Stimulated activated CD8-positive, alpha-beta memory T cell treated with anti-CD3 and anti-CD28 coated beads, Interleukin-15, amount 100 ng/mL, for 48 hours (primary cell): ENCODE data around the gene ZNF385A.
A peak's percentile ranks its signal among the peaks of the same experiment; 100 is the strongest.

Source experiments
- DNase-seq, 2 donors: peaks; one replicate each; pipeline ENCODE4 v3.0.0-alpha.2; 2020; ENCODE audit warnings: low read depth in 2 of 2

The ZNF385A gene

DNA sequence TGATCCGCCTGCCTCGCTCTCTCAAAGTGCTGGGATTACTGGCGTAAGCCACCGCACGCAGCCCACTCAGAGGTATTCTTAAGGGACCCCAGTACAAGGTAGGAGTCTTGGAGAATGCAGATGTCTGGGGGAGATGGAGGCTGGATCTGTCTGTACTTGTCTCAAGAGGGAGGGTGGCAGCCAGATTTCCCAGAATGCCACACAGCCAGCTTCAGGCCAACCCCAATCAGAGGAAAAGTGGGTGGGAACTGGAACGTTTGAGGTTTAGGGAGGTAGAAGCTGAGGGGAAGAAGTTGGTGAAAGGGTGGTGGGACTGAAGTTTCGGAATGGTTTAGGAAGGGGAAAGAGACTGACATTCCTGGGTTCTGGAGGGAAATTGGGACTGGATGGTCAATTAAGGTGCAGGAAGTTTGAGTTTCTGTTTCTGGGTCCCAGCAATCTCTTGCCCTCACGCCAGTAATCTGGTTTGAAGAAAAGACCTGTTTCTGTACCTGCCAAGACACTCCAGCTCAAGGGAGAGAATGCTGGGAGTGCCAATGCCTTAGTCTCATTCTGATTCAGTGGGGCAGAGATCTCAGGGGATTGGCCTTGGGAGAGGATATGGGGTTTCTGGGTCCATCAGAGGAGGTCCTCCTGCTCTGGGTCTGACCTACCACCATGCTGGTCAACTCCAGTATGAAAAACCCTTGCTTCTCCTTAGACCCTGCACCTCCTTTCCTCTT is 8.1 kb upstream of the ZNF385A start:
- no peak for DNase-seq

DNA sequence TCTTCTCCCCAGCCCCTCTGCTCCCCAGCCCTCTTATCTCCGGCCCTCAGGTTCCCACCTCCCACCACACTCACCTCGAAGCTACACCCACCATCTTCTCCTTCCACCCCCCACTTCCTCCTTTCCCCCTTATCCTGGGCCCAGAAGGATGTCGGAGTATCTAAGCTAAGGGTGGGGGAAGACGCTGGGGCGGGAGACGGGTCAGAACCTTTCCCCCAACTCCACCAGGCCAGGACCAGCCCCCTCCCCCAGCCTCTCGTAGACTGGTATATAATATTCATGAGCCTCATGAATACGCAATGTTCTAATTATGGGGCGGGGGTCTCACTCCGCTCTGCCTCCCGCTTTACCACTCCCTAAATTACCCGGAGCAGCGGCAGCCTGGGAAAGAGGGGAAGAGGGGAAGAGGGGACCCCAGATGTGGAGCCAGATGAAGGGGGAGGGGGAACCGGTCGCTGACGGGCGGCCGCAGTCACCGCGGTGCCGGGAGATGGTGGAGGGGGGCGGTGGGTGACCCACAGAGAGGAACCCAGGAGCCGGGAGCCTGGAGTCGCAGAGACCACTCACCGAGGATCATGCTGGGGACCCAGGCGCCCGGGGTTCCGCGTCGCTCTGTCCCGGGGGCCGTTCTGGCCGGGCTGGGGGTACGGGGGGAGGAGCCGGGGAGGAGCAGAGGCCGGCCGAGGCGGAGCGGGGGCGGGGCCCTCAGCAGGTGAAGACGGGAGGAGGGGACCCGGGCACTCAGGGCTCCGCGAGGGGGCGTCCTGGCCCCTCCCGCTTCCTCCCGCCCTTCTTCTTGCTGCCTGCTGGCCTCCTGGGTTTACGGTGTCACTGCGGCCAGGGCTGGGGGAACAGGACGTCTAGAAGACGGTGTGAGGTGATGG is 6.4 kb upstream of the ZNF385A start:
- peak; percentile 52 to 61 for DNase-seq

DNA sequence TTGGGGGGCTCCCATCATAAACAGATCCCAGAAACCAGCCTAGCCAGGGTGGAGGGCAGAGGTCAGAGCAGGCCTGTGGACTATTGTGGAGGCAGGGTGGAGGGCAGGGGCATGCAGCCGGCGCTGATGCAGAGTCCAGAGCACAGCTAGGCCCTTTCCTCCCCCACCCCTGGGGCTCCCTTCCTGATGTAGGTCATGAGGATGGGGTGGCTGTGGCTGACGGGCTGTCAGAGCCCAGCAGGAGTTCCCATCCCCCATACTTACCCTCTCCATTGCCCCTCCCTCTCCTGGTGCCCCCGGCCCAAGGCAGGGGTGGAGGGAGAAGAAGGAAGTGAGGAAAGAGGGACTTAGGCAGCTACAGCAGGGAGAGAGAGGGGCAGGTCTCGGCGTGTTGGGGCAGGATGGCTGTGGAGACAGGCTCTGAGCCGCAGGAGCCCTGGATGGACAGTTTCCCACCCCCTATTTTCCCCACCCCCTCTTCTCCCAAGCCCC is 5.7 kb upstream of the ZNF385A start:
- no peak for DNase-seq

DNA sequence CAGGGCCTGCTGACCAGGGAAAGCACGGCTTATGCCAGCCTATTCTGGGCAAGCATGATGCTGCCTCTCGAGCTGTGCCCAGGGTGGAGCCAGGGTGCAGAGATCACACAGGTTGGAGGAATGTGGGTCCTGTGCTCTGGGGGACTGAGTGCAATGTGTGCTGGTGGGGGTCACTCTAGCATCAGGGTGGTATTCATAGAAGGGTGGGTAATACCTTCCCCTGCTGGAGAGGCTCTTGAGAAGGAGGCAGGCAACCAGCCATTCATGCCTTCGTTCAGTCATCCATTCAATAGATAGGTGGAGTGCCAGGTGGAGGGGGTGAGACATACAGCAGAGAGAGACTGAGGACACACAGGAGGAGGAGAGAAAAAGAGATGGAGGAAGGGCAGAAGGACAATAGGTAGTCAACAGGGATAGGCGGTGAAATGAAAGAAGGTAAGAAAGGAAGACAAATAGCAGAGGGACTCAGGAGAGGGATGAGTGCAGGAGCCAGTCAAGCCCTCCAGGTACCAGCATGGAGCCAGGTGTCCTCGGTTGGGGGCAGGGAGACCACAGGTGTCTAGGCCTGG is 5.2 kb upstream of the ZNF385A start:
- no peak for DNase-seq

- DNase-seq: no peak
Measured at GRCh38 chr12:54389134-54389508, 4.6 kb upstream of the ZNF385A start.

- DNase-seq: no peak
Measured at GRCh38 chr12:54388237-54389133, 4.0 kb upstream of the ZNF385A start.

GRCh38 chr12:54387114-54387467 is 2.6 kb upstream of the ZNF385A start:
- no peak for DNase-seq

DNA sequence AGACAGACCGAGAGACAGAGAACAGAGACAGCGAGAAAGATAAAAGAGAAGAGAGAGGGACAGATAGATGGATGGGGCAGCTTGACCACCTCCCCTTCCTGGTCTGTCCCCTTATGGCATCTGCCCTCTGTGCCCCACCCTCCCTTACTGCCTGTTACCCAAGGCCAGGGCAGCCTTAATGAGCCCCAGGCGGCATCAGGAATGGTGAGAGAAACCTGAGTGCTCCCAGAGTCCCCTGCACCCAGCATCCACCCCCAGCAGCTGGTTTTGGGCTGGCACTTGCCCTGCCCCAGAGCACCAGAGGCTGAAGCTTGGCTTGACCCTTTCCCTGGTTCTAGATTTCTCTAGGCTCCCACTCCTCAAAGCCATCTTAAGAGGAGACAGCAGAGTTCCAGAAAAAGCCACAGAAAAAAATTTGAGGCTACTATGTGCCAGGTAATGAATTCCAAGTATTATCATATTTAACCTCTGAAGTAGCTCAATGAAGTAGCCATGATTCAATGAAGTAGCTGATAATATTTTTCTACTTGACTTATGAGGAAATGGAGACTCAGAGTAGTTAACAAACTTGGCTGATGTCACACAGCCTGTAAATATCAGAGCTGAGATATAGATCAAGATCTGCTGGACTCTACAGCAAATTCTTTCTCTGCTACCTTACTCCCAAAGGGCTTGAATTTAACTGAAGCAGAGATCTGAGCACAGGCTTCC is 2.0 kb upstream of the ZNF385A start:
- no peak for DNase-seq

GRCh38 chr12:54385251-54385914 is 850 bp upstream of the ZNF385A start:
- DNase-seq: no peak

DNA sequence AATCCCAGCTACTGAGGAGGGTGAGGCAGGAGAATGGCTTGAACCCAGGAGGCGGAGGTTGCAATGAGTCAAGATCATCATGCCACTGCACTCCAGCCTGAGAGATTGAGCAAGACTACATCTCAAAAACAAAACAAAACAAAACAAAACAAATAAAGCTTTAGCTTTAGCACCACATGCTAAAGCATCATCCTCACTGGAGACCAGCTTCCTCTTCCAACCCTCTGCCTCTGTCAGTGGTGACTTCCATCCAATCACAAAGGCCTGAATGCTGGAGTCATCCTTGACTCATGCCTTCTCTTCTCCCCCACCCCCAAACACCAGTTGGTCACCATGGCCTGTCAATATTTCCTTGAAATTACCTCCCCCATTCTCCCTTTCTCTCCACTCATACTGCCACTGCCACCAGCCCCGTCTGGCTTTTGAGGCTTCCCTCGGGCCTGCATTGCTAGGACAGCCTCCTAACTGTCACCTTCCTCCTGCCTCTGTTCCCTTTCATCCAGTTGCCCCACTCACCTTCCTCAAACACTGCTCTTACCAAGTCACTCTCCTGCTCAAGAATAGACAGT is 1.4 kb downstream of the ZNF385A start:
- DNase-seq: peak in 1 of 2 donors; percentile 45

- no peak for DNase-seq
Measured at GRCh38 chr12:54381136-54381535, 3.4 kb downstream of the ZNF385A start.

- peak; percentile 75 to 78 for DNase-seq
Measured at GRCh38 chr12:54379398-54380201, 4.9 kb downstream of the ZNF385A start.

DNA sequence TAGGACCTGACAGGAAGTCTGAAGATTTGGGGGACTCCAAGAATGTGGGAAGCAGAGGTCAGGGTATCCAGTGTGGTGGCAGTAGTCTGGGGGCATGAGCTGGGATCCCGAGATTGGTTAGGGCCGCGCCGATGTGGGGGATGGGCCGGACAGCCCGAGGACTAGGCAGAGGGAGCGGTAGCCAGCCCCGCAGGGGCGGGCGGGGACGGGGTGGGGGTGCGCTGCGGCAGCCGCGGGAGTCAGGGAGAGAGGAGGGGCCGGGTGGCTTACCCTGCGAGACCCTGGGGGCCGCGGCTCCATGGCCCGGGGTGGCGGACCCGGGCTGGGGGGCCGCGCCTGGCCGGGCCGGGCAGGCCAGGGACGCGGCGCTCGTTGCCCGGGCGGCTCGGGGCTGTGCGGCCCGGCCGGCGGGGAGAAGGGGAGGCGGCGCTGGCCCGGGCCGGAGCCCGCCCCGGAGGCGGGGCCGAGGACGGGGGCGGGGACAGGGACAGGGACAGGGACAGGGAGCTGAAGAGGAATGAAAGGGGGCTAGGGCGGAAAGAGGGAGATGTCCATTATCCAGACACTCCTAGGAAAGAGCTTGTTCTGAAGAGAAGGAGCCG is 5.6 kb downstream of the ZNF385A start:
- DNase-seq: no peak

GRCh38 chr12:54377797-54378515 is 6.6 kb downstream of the ZNF385A start:
- no peak for DNase-seq

GRCh38 chr12:54377007-54377406 is 7.5 kb downstream of the ZNF385A start:
- no peak for DNase-seq

GRCh38 chr12:54376596-54376995 is 7.9 kb downstream of the ZNF385A start:
- no peak for DNase-seq

- no peak for DNase-seq
Measured at GRCh38 chr12:54375259-54375579, 9.3 kb downstream of the ZNF385A start.

DNA sequence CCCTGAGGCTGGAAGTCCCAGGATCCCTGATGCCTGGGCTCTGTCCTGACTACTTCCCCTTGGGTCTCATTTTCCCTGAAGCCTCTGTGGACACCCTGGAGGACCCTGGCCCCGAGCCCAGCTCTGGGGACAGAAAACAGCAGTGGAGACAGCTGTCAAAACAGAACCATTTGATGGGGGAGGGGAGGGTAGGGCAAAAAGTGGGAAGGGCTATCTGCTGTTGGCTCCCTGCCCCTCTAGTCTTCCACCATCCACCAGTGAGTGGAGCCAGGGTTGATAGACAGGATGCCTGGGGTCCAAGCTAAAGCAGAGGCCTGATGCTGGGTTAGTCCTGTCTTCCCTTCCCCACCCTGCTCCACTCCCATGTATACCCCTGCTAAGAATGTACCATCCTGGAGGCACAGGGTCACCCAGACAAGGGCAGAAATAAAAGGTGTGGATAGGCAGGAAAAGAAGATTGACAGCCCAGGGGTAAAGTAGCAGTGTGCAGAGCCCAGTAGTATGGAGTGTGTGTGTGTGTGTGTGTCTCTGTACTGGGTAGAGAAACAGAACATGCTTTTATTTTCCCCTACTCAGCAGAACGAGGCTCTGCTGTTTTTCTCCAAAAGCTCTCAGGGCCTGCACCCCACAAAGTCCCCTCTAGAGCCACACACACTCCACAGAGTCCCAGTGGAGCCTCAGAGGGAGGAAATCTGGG is 9.8 kb downstream of the ZNF385A start:
- DNase-seq: no peak
